Measurements from ENCODE around the gene EPB41L4B. TPM values are rescaled to one million over a fixed set of nuclear protein-coding genes. Genes with fewer than 3 reads are reported as not detected.

The EPB41L4B gene
- total RNA-seq, 2 donors from 2014 or later: 13.3 to 15.1 TPM

GRCh38 chr9:109269081-109269480, 51.8 kb downstream of the EPB41L4B start:
- no peak overlapping the region for H3K4me3 ChIP-seq
- H3K27me3 ChIP-seq (replicated peaks; ENCODE audit: insufficient read depth): no peaks in the 10 kb centered on the region
- WGBS: 57% methylated on average over 3 of the region's 3 CpGs
- no peaks in the 10 kb centered on the region for H3K4me1 ChIP-seq (replicated peaks)
- H3K36me3 ChIP-seq: no peaks in the 10 kb centered on the region
- H3K27ac ChIP-seq: no peak overlapping the region
- TF ChIP-seq POLR2AphosphoS5 (IDR thresholded peaks at IDR 0.05) (no peak), CTCF (IDR thresholded peaks at IDR 0.05) (no peak)
- no peaks in the 10 kb centered on the region for H3K9me3 ChIP-seq
- no peak for DNase-seq (ENCODE audit: low spot score)
- intact Hi-C loops (cut with DNase I): no loop called here

GRCh38 chr9:109267555-109267954, 53.3 kb downstream of the EPB41L4B start:
- 98% methylated on average over 3 of the region's 3 CpGs for WGBS
- TF ChIP-seq POLR2A (IDR thresholded peaks at IDR 0.05): no peak
- no peak for TF ChIP-seq POLR2AphosphoS5 (IDR thresholded peaks at IDR 0.05)
- no peak for TF ChIP-seq CTCF (IDR thresholded peaks at IDR 0.05)
- H3K36me3 ChIP-seq: no peaks in the 10 kb centered on the region
- no peak for DNase-seq (ENCODE audit: low spot score)
- intact Hi-C loops (cut with DNase I): no loop called here
- H3K4me3 ChIP-seq: no peak overlapping the region
- H3K27me3 ChIP-seq (replicated peaks; ENCODE audit: insufficient read depth): no peaks in the 10 kb centered on the region
- H3K27ac ChIP-seq: no peak overlapping the region
- H3K4me1 ChIP-seq (replicated peaks): no peaks in the 10 kb centered on the region
- no peaks in the 10 kb centered on the region for H3K9me3 ChIP-seq

- intact Hi-C loops (cut with DNase I): no loop called here
- Histone ChIP-seq H3K27me3 (replicated peaks; ENCODE audit: insufficient read depth) (no peaks in the 10 kb centered on the region), H3K36me3 (no peaks in the 10 kb centered on the region), H3K9me3 (no peaks in the 10 kb centered on the region), H3K4me1 (replicated peaks) (no peaks in the 10 kb centered on the region), H3K4me3 (no peak overlapping the region), H3K27ac (no peak overlapping the region)
- DNase-seq (ENCODE audit: low spot score): peak; percentile 45
- WGBS: 50% methylated on average over 13 of the region's 13 CpGs
- TF ChIP-seq POLR2A (IDR thresholded peaks at IDR 0.05) (no peak), POLR2AphosphoS5 (IDR thresholded peaks at IDR 0.05) (no peak), CTCF (IDR thresholded peaks at IDR 0.05) (no peak)
Measured at GRCh38 chr9:109264877-109265587, 55.8 kb downstream of the EPB41L4B start.

- intact Hi-C loops (cut with DNase I): no loop called here
- 95% methylated on average over 3 of the region's 3 CpGs for WGBS
- TF ChIP-seq CTCF (IDR thresholded peaks at IDR 0.05) (no peak), POLR2A (IDR thresholded peaks at IDR 0.05) (no peak), POLR2AphosphoS5 (IDR thresholded peaks at IDR 0.05) (no peak)
- no peak overlapping the region for H3K27ac ChIP-seq
- H3K4me1 ChIP-seq (replicated peaks): no peaks in the 10 kb centered on the region
- no peaks in the 10 kb centered on the region for H3K27me3 ChIP-seq (replicated peaks; ENCODE audit: insufficient read depth)
- no peaks in the 10 kb centered on the region for H3K36me3 ChIP-seq
- no peak overlapping the region for H3K4me3 ChIP-seq
- no peak for DNase-seq (ENCODE audit: low spot score)
- H3K9me3 ChIP-seq: no peaks in the 10 kb centered on the region
Measured at GRCh38 chr9:109263358-109263757, 57.5 kb downstream of the EPB41L4B start.
